HPDE6-E6E7 (cell line): ENCODE results near the gene PLEKHN1.

Source experiments
- DNase-seq: peaks from one replicate; pipeline ENCODE4 v3.0.0; 2011; ENCODE audit warnings: missing footprints; ENCODE audit errors: extremely low spot score

The PLEKHN1 gene

GRCh38 chr1:966135-966703 lies at the start of gene PLEKHN1:
Gene PLEKHN1, plus strand, starts transcription at chr1:966482. Its CDS starts 50 bp downstream, at chr1:966532.
- peak; percentile 81 for DNase-seq

GRCh38 chr1:917076-917459 lies 49.2 kb upstream of the PLEKHN1 start:
- DNase-seq, result no peak

- no peak for DNase-seq
These were observed 48.7 kb upstream of the PLEKHN1 start for GRCh38 chr1:917466-918091.

GRCh38 chr1:918353-918752 lies 47.9 kb upstream of the PLEKHN1 start:
- DNase-seq, result no peak

- DNase-seq, result no peak
These were observed 47.4 kb upstream of the PLEKHN1 start for GRCh38 chr1:918843-919242.

- DNase-seq, result no peak
These were observed 46.9 kb upstream of the PLEKHN1 start for GRCh38 chr1:919271-919872.

- DNase-seq, result no peak
These were observed 46.3 kb upstream of the PLEKHN1 start for GRCh38 chr1:920010-920409.

- DNase-seq, result no peak
These were observed 45.8 kb upstream of the PLEKHN1 start for GRCh38 chr1:920521-920920.

- DNase-seq, result peak; percentile 67
These were observed 45.1 kb upstream of the PLEKHN1 start for GRCh38 chr1:921011-921837.

GRCh38 chr1:923131-923990 lies 42.9 kb upstream of the PLEKHN1 start, which contains the start of gene SAMD11:
Gene SAMD11, plus strand, starts transcription at chr1:923923. Its CDS starts 509 bp downstream, at chr1:924432.
- no peak for DNase-seq

- DNase-seq, result no peak
These were observed 42.2 kb upstream of the PLEKHN1 start for GRCh38 chr1:923991-924655.

GRCh38 chr1:924656-925560 lies 41.4 kb upstream of the PLEKHN1 start:
- DNase-seq, result no peak

GRCh38 chr1:925561-926421 lies 40.5 kb upstream of the PLEKHN1 start:
- DNase-seq, result no peak

GRCh38 chr1:927234-927633 lies 39.0 kb upstream of the PLEKHN1 start:
- DNase-seq, result no peak

GRCh38 chr1:927748-928147 lies 38.5 kb upstream of the PLEKHN1 start:
- no peak for DNase-seq

- no peak for DNase-seq
These were observed 37.2 kb upstream of the PLEKHN1 start for GRCh38 chr1:928825-929661.

GRCh38 chr1:929712-930632 lies 36.3 kb upstream of the PLEKHN1 start:
- DNase-seq, result no peak
